HG03159 (cell line): ENCODE measurements around the gene MRC2.
"Not testable (repeated sequence)": the region's sequence is repeated elsewhere in the genome, so short reads cannot be mapped to it uniquely, and the experiment has no call there.

Experiments used
- ATAC-seq: cut with Tn5 transposase; IDR thresholded peaks from one replicate; pipeline ENCODE4 v1.9.1; 2021; ENCODE audit warnings: mild to moderate bottlenecking, moderate library complexity; ENCODE audit not compliant: unreplicated experiment

The MRC2 gene

DNA sequence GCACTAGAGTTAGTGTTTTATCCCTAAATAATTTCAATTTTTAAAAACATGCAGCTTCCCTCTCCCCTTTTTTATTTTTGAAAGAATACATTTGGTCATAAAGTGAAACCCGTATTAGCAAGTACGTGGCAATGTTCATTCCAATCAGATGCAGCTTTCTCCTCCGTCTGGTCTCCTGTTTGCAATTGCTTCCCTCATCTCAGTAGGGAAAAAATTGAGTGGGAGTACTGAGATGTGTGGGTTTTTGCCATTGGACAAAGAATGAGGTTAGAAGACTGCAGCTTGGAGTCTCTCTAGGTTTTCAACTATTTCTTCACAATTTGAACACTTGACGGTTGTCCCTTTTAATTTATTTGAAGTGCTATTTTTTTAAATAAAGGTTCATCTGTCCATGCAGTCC, 14.4 kb upstream of the MRC2 start:
- ATAC-seq, result not testable (repeated sequence)

DNA sequence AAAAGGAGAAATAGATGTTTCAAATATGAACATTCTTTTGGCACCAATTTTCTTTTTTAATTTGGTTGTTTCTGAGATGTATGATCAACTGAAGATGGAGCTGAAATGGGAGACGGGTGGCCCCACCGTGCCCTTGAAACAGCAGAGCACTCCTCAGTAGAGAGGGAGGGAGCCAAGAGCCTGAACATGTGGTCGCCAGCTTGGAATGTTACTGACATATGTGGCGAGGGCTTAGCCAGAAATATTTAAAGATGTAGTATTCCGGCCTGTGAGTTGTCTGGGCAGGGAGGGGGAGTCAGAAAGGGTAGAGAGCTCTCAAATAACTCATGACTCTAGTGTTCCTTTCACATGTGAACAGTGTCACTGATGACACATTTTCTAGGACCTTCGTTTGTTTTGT, 13.3 kb upstream of the MRC2 start:
- no peak for ATAC-seq

DNA sequence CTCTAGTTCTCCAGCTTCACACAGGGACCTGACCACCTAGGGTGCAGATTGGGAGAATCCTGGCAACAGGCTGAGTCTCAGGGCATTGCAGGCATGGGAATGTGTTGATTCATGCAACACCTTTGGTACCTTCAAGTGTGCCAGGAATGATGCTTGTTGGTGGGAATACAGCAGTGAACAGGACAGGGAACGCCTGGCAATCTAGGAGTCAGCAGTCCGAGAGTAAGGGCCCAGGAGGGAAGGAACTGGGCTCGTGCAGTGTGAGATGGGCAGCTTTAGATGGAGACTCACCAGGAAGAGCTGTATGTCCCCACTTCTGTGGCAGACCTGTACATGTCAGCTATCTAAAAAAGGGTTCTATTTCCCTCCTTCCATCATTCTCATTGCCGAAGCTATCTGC, 12.0 kb upstream of the MRC2 start:
- no peak for ATAC-seq

DNA sequence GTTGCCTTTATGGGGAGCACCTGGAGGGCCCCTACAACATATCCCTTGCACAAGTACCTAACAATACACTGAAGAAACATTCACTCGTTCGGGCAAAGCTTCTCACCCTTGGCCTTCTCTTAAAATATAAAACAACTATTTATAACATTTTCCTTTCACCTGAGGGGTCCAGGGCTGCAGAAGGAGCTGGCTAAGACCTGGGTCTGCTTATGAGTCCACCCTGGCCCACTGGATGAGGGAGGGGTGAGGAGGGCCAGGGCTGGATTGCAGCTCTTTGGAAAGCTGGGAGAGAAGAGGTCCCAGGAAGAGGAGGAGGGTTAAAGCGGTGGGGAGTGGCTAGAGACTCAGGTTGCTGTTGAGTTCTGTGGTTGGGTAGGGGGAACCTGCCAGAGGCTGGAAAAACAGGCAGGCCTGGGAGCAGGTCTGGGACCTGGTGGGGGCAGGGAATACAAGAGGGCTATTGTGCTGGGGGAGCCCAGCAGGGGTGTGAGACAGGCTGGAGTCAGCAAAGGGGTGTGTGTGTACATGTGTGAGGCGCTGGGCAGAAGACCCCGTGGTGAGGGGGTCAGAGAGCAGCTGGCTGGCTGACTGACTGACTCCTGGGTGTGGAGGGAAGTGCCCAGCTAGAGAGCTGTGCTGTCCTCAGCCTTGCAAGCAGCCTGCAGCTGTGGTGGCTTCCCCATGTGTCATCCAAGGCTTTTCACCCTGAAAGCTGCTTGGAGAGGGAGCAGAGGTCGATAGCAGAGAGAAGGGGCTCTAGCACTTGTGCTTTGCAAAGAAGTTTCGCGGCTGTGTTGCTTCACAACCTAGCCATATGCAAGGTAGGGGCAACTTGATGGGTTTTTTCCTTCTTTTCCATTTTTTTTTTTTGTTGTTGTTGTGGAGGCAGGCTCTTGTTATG, 10.2 kb upstream of the MRC2 start:
- ATAC-seq, result no peak

DNA sequence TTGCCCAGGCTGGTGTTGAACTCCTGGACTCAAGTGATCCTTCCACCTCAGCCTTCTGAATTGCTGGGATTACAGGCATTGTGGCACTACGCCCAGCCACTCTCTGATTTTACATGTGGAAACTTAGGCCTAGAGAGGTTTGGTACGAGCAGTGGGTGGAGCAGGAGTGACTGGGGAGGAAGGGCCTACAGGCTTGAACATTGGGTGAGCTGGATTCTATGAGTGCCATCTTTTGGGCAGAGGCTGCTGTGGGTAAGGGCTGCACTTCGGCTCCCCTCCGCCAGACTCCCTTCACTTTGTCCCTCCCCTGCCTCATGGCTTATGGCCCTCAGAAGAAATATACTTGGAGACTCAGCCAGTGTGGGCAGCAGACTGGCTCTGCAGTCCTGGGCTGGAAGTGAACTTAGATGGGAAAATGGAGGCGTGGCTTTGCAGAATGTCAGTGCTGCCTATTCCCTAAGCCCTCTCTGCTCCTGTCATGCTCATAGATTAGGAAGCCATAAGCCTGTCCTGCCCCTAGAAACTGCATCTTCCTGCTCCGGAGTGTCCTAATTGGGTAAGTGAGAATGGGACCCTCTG, 9.5 kb upstream of the MRC2 start:
- ATAC-seq, result no peak

DNA sequence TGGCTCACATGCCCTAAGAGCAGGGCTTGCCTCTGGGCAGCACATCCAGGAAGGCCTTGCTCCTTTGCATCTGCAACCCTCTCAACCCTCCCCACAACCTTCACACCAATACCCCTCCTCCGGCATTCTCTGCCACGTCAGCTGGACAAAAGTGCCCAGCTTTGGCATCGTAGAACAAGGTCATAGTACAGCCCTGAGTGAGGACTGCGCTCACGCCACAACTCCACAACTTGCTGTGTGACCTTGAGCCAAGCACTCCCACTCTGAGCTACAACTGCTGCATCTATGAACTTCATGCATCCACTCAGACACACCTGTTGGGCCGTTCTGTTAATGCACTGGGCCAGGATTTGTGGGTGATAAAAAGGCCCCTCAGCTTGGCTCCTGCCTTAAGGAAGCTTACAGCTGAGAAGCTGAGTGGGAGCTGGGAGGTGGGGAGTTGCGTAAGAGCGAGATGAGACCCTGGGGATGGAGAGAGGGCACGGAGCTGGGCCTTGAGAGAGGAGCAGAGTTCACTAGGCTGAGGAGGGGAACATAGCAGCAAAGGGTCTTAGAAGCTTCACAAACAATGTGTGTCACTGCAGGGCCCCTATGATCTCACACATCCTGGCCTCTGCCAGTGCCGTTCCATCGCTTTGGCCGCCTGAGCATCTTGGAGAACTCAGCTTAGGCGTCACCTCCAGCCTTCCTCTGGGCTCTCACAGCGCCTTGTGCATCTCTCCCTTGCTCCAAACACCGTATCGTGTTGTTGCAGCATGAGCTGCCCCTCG, 8.6 kb upstream of the MRC2 start:
- no peak for ATAC-seq

DNA sequence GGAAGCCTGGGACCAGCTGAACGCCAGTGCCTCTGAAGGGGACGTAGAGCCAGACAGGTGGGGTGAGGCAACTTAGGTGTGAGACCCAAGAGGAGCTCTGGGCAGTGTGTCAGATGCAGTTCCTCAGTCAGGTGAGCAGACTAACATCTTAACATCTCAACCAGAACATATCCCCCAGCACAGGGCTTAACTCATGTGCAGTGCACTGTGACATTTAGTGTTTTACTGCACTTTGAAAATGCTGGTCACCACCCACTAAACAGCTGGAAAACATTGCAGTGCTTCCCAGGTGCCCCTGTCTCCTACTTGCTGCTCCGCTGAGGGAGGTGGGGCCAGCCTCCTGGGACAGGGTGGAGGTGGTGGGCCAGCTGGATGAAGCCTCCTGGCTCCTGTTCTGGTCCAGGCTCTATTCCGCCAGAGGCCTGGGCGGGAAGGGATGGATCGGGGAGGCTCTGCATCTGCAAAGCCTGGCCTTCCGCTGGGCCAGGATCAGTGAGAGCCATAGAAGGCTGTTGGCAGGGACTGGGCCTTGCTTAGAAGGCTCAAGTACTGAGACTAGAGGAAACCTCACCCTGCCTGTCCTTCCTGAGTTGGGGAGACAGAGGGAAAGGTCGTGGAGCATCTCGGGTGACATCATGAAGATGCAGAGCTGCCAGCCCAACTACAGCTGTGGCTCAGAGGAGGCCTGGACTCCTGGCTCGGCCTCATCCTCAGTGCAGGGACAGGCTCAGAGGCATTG, 7.9 kb upstream of the MRC2 start:
- ATAC-seq, result no peak

DNA sequence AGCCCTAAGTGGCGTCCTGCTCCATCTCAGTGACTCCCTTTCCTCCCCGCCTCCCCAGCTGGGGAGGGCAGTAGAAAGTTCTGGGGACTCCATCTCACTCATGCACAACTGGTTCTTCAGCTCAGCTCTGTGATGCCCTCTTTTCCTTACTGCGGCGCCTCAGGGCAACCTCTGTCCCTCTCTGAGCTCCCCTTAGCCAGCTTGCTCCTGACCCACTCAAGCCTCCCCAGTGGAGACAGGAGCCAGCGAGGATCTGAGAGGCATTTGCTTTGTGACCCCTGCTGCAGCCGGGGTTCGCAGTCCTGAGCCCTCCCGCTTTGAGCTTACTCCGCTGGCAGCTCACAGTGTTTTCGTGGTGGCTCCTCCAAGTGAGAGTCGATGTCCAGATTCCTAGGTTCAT, 6.2 kb upstream of the MRC2 start:
- ATAC-seq, result no peak

DNA sequence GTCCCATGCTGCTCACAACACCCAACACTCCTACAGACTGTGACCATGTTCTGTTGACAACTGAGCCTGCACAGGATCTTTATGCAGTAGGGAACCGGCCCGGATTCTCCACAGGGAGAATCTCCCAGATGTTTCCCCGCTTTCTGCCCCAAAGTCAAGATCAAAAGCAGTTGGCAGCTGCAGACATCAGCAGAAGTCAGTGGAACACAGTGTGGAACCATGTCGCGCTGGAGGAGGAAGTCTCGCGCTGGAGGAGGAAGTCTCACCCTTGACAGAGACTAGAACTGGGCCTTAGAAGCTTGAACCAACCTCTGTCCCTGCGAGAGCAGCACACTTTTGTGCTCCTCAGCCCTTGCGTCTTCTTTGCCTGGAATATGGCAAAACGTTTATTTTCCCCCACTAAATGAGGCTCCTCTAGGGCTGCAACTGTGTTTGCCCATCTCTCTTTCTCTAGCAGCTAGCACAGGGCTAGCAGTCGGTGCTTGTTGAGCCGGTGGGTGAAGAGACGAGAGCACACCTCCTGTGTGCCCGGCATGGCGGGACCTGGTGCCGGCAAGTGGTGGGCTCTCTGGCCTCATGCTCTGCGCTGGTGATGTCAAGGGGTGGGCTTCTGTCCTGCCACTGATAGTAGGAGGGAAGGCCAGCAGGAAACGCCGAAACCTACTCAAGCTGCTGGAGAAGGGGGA, 2.1 kb upstream of the MRC2 start:
- ATAC-seq, result no peak

DNA sequence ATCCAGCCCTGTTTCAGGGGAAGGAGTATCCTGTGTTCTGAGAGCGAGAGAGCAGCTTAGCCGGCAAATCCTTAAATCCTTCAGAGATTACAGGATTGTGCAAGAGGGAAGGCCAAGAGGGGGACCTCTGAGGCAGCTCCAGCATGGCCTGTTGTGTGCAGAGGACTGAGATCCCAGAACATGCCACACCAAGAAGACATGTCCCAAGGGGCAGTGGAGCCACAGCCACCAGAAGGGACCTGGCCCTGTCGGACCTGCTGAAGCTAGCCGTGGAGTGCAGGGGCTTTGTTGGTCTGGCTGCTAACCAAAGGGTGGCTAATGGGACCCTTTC, 1.6 kb upstream of the MRC2 start:
- ATAC-seq, result no peak

DNA sequence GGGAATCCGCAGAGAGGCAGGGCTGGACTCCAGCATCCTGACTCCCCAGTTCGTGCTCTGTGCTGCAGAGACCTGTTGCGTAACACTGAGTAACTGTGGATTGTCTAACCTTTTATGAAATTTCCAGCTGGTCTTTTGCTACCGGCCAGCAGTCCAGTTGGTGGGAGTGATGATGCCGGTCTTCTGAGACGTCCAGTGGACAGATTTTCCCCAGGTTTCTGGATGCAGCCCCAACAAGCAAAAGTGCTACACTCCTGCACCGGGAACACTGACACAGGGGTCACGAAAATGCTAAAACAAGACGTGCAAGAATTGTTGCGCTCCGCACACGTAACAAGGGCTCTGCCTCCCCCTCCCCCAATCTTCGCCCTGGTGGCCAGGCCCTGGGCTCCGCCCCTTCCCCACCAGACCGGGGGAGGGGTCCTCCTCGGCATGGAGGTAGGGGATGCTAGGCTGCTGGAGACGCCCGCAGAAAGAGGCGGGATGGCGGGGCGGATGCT, 701 bp upstream of the MRC2 start:
- ATAC-seq, result no peak

DNA sequence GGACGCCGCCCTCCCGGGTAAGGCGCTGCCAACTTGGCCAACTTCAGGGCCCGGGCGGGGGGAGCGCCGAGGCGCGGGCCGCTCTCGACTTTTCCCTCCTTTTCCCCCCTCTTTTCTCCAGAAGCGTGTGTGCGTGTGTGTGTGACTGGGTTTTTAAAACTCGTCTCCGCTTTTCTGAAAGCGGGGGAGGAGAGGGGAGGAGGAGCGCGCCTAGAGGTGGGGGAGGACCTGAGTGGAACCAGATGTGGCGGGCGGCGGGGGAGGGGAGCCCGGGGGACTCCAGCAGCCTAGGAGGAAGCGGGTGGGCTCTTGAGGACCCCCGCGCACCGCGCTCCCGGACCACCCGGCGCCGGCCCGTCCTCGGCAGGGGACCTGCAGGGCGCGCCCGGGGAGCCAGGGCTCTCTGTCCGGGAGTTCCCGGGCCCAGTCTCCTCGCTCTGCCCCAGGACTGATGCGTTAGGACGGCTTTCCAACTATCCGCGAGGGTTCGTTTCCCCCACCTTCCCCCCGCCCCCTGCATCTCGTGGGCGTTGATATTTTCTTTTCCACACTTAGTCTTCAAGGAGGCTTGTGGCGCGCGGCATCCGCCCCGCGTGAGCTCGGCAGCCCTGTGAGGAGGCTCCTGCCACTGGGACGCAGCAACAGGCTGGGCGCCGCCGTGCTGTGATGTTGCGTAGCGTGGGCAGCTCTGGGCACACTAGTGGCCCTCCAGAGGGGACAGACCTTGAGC, 599 bp downstream of the MRC2 start:
- ATAC-seq, result no peak

DNA sequence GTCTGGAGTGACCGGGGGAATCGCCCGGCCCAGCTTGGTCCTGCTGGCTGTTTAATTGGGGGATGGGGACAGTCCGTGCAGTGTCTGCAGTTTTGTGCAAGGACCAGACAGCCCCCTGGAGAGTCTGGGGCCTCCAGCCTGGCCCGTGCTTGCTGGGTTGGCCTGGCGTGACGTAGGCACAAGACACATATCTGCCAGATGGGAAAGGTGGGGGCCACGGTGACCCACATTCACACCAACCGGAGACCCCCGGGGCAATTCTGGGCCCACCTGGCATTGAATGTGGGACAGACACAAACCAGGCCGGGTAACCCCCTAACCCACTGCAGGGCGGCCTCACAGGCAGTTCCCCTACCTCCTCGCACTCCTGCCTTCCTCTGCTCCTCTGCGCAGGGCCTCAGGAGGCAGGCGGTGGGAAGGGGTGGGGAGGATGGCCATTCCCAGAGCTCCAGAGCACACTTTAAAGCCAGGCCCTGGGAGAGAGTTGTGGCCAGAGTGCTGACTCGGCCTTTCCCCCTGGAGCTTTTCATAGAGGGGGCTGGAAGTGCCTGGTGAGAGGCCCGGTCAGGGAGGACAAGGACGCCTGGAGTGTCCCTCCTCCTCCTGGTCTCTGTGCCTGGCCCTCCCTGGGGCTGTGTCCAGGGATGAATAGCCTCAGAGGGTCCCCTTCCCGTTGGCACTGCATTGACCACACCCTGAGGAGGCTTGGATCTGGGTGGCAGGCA, 1.5 kb downstream of the MRC2 start:
- ATAC-seq, result no peak

DNA sequence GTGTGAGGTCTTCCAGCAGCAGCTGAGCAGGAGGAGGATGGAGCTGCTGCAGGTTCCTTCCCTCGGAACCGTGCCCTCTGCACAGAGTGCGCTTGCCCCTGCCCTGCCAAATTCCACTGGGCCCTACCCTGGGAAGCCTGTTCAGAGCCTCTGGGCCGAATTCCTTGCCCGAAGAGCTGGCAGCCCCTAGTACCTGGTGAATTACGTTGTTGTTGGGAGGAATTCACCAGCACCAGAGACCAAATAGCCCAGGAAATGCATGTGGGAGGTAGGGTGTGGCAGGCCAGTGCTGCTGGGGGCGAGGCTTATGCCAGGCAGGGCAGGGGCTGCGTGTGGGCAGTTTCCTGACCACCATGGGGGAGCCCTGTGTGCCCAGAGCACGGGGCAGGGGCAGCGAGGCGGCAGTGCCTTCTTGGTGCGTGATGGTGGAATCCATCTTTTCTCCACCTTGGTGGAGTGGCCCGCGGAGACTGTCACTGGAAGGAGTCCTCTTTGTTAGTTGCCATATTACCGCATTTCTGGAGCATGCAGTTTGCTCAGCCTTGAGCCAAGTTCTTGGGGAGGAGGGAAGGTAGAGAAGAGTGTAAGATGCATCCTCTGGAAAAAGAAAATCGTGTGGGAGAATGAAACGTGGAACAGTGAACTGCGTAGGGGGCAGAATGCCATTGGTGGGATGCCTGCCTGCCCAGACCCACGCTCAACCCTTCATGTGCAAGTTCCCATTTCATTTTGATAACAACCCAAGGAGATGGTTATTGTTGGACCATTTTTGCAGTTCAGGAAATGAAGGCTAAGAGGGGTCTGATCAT, 2.3 kb downstream of the MRC2 start:
- no peak for ATAC-seq

DNA sequence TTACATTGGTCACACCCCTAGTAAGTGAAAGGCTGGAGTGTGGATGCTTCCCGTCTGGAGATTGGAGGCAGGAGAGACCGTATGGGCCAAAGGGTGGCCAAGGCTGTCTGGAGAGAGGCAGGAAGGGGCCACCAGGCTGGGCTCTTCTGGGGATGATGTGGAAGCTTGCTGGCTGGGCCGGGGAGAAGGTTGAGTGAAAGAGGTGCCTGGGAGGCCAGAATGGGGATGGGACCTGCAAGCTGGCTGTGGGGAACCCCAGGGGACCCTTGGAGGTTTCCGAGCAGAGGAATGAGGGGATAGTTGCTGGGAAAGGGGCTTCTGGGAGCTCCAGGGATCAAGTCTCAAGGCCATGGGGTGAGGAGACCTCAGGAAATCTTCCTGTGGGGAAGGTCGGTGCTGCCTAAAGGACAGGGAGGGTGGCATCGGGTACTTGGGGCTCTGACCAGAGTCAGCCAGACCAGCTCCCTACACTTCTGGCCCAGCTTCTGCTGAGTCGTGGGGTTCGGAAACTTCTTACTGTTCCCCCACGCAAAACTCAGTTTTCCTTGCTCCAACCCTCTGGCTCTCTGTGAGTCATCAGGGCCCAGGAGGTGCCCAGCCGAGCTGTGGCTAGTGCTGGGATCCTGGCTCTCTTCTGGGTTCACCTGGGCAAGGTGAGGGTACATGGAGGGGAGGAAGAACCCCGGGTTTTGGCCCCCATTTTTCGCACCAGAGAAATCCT, 3.1 kb downstream of the MRC2 start:
- ATAC-seq, result no peak

DNA sequence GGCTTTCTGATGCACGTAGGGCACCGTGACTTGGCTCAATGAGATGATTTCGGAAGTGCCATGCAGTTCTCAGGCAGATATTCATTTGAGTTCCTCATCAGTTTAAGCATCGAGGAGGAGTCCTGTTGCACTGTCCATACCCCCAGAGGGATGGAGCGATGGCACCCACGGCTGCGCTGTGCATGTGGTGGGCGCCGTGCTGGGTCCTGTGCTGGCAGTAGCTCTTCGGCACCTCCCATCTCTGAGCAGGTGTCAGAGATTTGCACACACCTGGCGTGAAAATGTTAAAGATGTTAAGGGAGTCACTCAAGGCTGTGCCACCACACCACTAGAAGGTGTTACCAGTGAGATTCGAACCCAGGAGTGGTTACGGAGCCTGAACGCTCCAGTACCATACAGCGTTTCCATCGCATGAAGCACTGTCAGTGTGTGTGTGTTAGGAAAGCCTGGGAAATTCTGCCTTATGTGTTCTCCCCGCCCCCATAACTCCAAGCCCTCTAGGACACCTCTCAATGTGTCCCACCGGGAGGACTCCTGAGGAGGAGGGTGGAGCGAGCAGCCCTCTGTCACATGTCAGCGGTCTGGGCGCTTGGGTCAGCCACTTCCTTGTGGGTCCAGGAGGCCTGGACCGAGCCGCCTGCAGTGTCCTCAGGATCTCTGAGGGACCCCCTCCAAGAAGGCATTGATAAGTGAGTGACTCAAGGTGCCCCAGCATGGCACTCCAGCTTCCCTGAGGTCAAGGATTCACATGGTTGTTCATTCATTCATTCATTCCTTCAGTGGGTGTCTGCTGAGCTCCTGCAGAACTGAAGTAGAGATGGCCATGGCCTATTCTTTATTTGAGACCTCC, 3.8 kb downstream of the MRC2 start:
- ATAC-seq, result no peak
